PFSK-1 (cell line): ENCODE data around the gene HOATZ.

Experiments
- POLR2AphosphoS5 ChIP-seq: IDR thresholded peaks from 2 replicates; pipeline ENCODE4 v1.6.1; 2012; ENCODE audit warnings: low read depth, mild to moderate bottlenecking, control low read depth, low read length, moderate library complexity
- SIN3A ChIP-seq: IDR thresholded peaks from 2 replicates; pipeline ENCODE4 v1.6.1; 2012; ENCODE audit warnings: mild to moderate bottlenecking, low read length, moderate library complexity, borderline replicate concordance; ENCODE audit not compliant: insufficient read depth
- TF ChIP-seq, protein P1 (sequence below), 2 experiments: IDR thresholded peaks; 2 replicates each; pipeline versions ENCODE4 v1.6.1 to v1.8.0; 2011 to 2012; ENCODE audit warnings: low read depth in 2 of 2, low read length in 2 of 2, control low read depth in 1 of 2, inconsistent platforms in 1 of 2, mild to moderate bottlenecking in 1 of 2, moderate library complexity in 1 of 2; ENCODE audit not compliant: insufficient read depth in 1 of 2

- TF ChIP-seq POLR2AphosphoS5 (no peak), SIN3A (no peak)
- TF ChIP-seq, protein P1, sequence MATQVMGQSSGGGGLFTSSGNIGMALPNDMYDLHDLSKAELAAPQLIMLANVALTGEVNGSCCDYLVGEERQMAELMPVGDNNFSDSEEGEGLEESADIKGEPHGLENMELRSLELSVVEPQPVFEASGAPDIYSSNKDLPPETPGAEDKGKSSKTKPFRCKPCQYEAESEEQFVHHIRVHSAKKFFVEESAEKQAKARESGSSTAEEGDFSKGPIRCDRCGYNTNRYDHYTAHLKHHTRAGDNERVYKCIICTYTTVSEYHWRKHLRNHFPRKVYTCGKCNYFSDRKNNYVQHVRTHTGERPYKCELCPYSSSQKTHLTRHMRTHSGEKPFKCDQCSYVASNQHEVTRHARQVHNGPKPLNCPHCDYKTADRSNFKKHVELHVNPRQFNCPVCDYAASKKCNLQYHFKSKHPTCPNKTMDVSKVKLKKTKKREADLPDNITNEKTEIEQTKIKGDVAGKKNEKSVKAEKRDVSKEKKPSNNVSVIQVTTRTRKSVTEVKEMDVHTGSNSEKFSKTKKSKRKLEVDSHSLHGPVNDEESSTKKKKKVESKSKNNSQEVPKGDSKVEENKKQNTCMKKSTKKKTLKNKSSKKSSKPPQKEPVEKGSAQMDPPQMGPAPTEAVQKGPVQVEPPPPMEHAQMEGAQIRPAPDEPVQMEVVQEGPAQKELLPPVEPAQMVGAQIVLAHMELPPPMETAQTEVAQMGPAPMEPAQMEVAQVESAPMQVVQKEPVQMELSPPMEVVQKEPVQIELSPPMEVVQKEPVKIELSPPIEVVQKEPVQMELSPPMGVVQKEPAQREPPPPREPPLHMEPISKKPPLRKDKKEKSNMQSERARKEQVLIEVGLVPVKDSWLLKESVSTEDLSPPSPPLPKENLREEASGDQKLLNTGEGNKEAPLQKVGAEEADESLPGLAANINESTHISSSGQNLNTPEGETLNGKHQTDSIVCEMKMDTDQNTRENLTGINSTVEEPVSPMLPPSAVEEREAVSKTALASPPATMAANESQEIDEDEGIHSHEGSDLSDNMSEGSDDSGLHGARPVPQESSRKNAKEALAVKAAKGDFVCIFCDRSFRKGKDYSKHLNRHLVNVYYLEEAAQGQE (IDR thresholded peaks at IDR 0.05; ENCODE audit: insufficient read depth in 1 of 2, low read depth in 2 of 2, low read length in 2 of 2) = no peak
Measured at GRCh38 chr11:111585371-111585770, 70.8 kb downstream of the HOATZ start.
